HG02763 (cell line): ENCODE measurements around the gene PDE4D.

Experiments used
- ATAC-seq: cut with Tn5 transposase; IDR thresholded peaks from one replicate; pipeline ENCODE4 v1.9.1; 2021; ENCODE audit warnings: mild to moderate bottlenecking, moderate library complexity; ENCODE audit not compliant: unreplicated experiment

Gene PDE4D

GRCh38 chr5:59532979-59533729 is 360.4 kb downstream of the PDE4D start:
- ATAC-seq: no peak

GRCh38 chr5:59529239-59529638 is 364.3 kb downstream of the PDE4D start:
- no peak for ATAC-seq

GRCh38 chr5:59528202-59528862 is 365.2 kb downstream of the PDE4D start:
- ATAC-seq: no peak

- no peak for ATAC-seq
Observed at GRCh38 chr5:59525957-59526356, 367.6 kb downstream of the PDE4D start.

GRCh38 chr5:59525311-59525710 is 368.2 kb downstream of the PDE4D start:
- no peak for ATAC-seq

GRCh38 chr5:59522201-59522831 is 371.2 kb downstream of the PDE4D start:
- ATAC-seq: no peak

- no peak for ATAC-seq
Observed at GRCh38 chr5:59521476-59521875, 372.1 kb downstream of the PDE4D start.

GRCh38 chr5:59519338-59519737 is 374.2 kb downstream of the PDE4D start:
- ATAC-seq: no peak

- no peak for ATAC-seq
Observed at GRCh38 chr5:59517926-59518585, 375.5 kb downstream of the PDE4D start.

GRCh38 chr5:59516161-59516560 is 377.4 kb downstream of the PDE4D start:
- no peak for ATAC-seq

GRCh38 chr5:59506285-59506877 is 387.1 kb downstream of the PDE4D start:
- no peak for ATAC-seq

- ATAC-seq: no peak
Observed at GRCh38 chr5:59504043-59504442, 389.5 kb downstream of the PDE4D start.

GRCh38 chr5:59503220-59503619 is 390.3 kb downstream of the PDE4D start:
- no peak for ATAC-seq

GRCh38 chr5:59501316-59501715 is 392.2 kb downstream of the PDE4D start:
- no peak for ATAC-seq

GRCh38 chr5:59500014-59500413 is 393.5 kb downstream of the PDE4D start:
- ATAC-seq: no peak

- ATAC-seq: no peak
Observed at GRCh38 chr5:59497207-59497606, 396.3 kb downstream of the PDE4D start.

- no peak for ATAC-seq
Observed at GRCh38 chr5:59496524-59497134, 396.9 kb downstream of the PDE4D start.

GRCh38 chr5:59491945-59492344 is 401.6 kb downstream of the PDE4D start:
- ATAC-seq: no peak

- ATAC-seq: no peak
Observed at GRCh38 chr5:59489551-59489950, 404.0 kb downstream of the PDE4D start.
